HepG2 (cell line): ENCODE data around the gene HOXA1. TPM values are rescaled to one million over a fixed set of nuclear protein-coding genes. Genes with fewer than 3 reads are reported as not detected.

Experiments used
- AGO1 ChIP-seq: fragments of 200-400 bp; formaldehyde crosslinking; IDR thresholded peaks from 2 replicates; pipeline ENCODE4 v1.6.1; 2017; ENCODE audit warnings: mild to moderate bottlenecking, low read depth, low read length, moderate library complexity; ENCODE audit not compliant: poor library complexity, severe bottlenecking
- CBX5 ChIP-seq: sonication (generic); formaldehyde crosslinking; IDR thresholded peaks from 2 replicates; pipeline ENCODE4 v1.4.0; 2020; ENCODE audit warnings: missing genetic modification reagents, borderline replicate concordance
- HNF4G ChIP-seq, 2 experiments: sonication (generic) in 1 of 2; formaldehyde crosslinking in 1 of 2; IDR thresholded peaks; 2 replicates each; pipeline versions ENCODE4 v1.4.0 to v1.6.1; 2011 to 2020; ENCODE audit warnings: borderline replicate concordance in 2 of 2, low read depth in 2 of 2, mild to moderate bottlenecking in 2 of 2, low read length in 1 of 2, missing genetic modification reagents in 1 of 2, moderate library complexity in 1 of 2
- KDM3A ChIP-seq: IDR thresholded peaks from 2 replicates; pipeline ENCODE4 v1.6.1; 2018; ENCODE audit warnings: low read depth, missing compliant biosample characterization
- NCOR1 ChIP-seq: fragments of 200-600 bp; sonication (generic); IDR thresholded peaks from 2 replicates; pipeline ENCODE4 v1.7.0; 2017; ENCODE audit warnings: antibody characterized with exemption, low read length, borderline replicate concordance
- PAF1 ChIP-seq: IDR thresholded peaks from 2 replicates; pipeline ENCODE4 v1.6.1; 2016; ENCODE audit warnings: missing genetic modification reagents, missing compliant biosample characterization
- RFX3 ChIP-seq: IDR thresholded peaks from 2 replicates; pipeline ENCODE4 v1.6.1; 2016; ENCODE audit warnings: missing biosample characterization, missing genetic modification reagents
- SALL1 ChIP-seq: sonication (generic); formaldehyde crosslinking; IDR thresholded peaks from 2 replicates; pipeline ENCODE4 v1.8.0; 2022; ENCODE audit warnings: mild to moderate bottlenecking, missing genetic modification reagents
- SCMH1 ChIP-seq: sonication (generic); formaldehyde crosslinking; IDR thresholded peaks from 2 replicates; pipeline ENCODE4 v1.9.0; 2021; ENCODE audit warnings: missing genetic modification reagents, mild to moderate bottlenecking, borderline replicate concordance
- STAG1 ChIP-seq: sonication (generic); formaldehyde crosslinking; IDR thresholded peaks from 2 replicates; pipeline ENCODE4 v1.4.0; 2020; ENCODE audit warnings: missing genetic modification reagents
- ZFY ChIP-seq: sonication (generic); formaldehyde crosslinking; IDR thresholded peaks from 2 replicates; pipeline ENCODE4 v1.4.0; 2020; ENCODE audit warnings: missing genetic modification reagents
- ZNF256 ChIP-seq: sonication (generic); formaldehyde crosslinking; conservative IDR thresholded peaks from 2 replicates; pipeline ENCODE4 v1.4.0; 2020; ENCODE audit warnings: missing genetic modification reagents
- ZNF775 ChIP-seq: sonication (generic); formaldehyde crosslinking; IDR thresholded peaks from 2 replicates; pipeline ENCODE4 v1.4.0; 2020; ENCODE audit warnings: missing genetic modification reagents, mild to moderate bottlenecking, moderate library complexity, borderline replicate concordance
- ZNF780A ChIP-seq: sonication (generic); formaldehyde crosslinking; IDR thresholded peaks from 2 replicates; pipeline ENCODE4 v1.8.0; 2022; ENCODE audit warnings: mild to moderate bottlenecking, missing genetic modification reagents, moderate library complexity
- ZSCAN30 ChIP-seq: sonication (generic); formaldehyde crosslinking; IDR thresholded peaks from 2 replicates; pipeline ENCODE4 v1.5.0; 2020; ENCODE audit warnings: mild to moderate bottlenecking, missing genetic modification reagents
- polyA plus RNA-seq, 8 experiments: library from polyadenylated mRNA; depleted of rRNA in 3 of 8; stranded (reverse) in 7 of 8; unstranded in 1 of 8; fragments of >200 nt; fragmentation: Illumina TruSeq in 4 of 8; extraction: Trizol in 4 of 8; gene quantifications; 2 replicates each; pipeline versions ENCODE4 v1.2.1 to v1.2.3, GENCODE V29; 2011 to 2016; ENCODE audit warnings: low read depth in 4 of 8, missing spikeins in 1 of 8, mixed read lengths in 1 of 8; ENCODE audit not compliant: insufficient read depth in 1 of 8
- total RNA-seq, 5 experiments: library from RNA; depleted of rRNA; stranded (reverse); fragments of >200 nt; fragmentation: Illumina TruSeq; extraction: Trizol; gene quantifications; 2 replicates each; pipeline ENCODE4 v1.2.3, GENCODE V29; 2016; ENCODE audit warnings: low read depth in 1 of 5
- TF ChIP-seq, protein P1 (sequence below): IDR thresholded peaks from 2 replicates; pipeline ENCODE4 v1.4.0; 2020; ENCODE audit warnings: mild to moderate bottlenecking, missing genetic modification reagents
- TF ChIP-seq, protein P2 (sequence below): sonication (generic); formaldehyde crosslinking; IDR thresholded peaks from 2 replicates; pipeline ENCODE4 v1.8.1; 2023; ENCODE audit warnings: mild to moderate bottlenecking, missing genetic modification reagents, borderline replicate concordance
- TF ChIP-seq, protein P3 (sequence below): sonication (generic); formaldehyde crosslinking; IDR thresholded peaks from 2 replicates; pipeline ENCODE4 v1.4.0; 2020; ENCODE audit warnings: missing genetic modification reagents, mild to moderate bottlenecking, borderline replicate concordance
- TF ChIP-seq, protein P4 (sequence below): sonication (generic); formaldehyde crosslinking; IDR thresholded peaks from 2 replicates; pipeline ENCODE4 v1.4.0; 2020; ENCODE audit warnings: missing genetic modification reagents, mild to moderate bottlenecking, borderline replicate concordance
- TF ChIP-seq, protein P5 (sequence below): sonication (generic); formaldehyde crosslinking; IDR thresholded peaks from 2 replicates; pipeline ENCODE4 v1.4.0; 2020; ENCODE audit warnings: missing genetic modification reagents

The HOXA1 gene
- total and polyA plus RNA-seq, 2 of the 13 experiments (the other 11 are each of a cell fraction or from before 2014, with no cell fraction given), result 0.18 to 0.20 TPM

DNA sequence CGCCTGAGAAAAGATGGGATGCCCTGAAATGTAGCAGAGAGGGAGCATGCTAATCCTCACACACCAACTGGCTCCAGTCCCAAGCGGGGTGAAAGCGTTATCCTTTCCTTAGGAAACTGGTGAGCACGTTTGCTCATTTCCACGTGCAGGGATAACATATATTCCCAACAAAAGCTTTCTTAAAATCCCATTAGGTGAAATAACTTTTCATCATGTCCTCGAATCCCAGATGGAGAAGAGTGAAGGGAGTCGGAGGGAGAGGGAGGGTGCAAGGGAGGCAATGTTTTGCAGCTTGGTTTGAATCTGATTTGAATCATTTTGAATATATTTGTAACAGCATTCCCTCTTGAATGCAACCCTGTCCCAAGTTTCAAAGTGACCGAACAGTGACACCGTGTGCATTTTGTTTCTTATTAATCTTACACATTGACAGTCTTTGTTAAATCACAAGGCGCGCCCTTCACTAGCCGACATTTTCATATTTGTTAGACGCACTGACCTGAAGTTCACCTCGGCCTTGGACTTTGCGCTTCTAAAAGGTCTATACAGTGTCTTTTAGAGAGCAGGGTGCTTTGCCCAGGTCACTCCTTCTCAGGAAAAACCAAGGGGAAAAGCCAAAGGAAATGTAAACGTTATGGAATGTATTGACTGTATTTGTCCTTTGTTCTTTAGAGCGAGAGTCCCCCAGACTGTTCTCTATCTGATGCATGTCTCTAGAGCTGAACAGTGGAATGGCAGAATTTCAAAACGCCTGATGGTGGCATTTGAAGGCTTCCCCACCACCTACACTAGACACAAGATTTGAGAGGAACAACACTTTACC, 37.8 kb upstream of the HOXA1 start (continued):
- TF ChIP-seq, protein P1, sequence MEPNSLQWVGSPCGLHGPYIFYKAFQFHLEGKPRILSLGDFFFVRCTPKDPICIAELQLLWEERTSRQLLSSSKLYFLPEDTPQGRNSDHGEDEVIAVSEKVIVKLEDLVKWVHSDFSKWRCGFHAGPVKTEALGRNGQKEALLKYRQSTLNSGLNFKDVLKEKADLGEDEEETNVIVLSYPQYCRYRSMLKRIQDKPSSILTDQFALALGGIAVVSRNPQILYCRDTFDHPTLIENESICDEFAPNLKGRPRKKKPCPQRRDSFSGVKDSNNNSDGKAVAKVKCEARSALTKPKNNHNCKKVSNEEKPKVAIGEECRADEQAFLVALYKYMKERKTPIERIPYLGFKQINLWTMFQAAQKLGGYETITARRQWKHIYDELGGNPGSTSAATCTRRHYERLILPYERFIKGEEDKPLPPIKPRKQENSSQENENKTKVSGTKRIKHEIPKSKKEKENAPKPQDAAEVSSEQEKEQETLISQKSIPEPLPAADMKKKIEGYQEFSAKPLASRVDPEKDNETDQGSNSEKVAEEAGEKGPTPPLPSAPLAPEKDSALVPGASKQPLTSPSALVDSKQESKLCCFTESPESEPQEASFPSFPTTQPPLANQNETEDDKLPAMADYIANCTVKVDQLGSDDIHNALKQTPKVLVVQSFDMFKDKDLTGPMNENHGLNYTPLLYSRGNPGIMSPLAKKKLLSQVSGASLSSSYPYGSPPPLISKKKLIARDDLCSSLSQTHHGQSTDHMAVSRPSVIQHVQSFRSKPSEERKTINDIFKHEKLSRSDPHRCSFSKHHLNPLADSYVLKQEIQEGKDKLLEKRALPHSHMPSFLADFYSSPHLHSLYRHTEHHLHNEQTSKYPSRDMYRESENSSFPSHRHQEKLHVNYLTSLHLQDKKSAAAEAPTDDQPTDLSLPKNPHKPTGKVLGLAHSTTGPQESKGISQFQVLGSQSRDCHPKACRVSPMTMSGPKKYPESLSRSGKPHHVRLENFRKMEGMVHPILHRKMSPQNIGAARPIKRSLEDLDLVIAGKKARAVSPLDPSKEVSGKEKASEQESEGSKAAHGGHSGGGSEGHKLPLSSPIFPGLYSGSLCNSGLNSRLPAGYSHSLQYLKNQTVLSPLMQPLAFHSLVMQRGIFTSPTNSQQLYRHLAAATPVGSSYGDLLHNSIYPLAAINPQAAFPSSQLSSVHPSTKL (CRISPR knock-in tag), result peak; percentile 92
- TF ChIP-seq STAG1 (peak; percentile 23; the same call in 1 of the 2 replicates), NCOR1 (peak; percentile 95), PAF1 (CRISPR knock-in tag) (no peak), HNF4G (IDR thresholded peaks at IDR 0.05; ENCODE audit: borderline replicate concordance, low read depth, low read length) (peak; percentile 69), HNF4G (CRISPR knock-in tag; IDR thresholded peaks at IDR 0.05; ENCODE audit: borderline replicate concordance, low read depth) (0 out of 2 replicates have a peak, but pooled peaks have one; percentile 53), ZNF775 (no peak), CBX5 (CRISPR knock-in tag) (no peak), ZFY (CRISPR knock-in tag) (no peak), ZNF780A (CRISPR knock-in tag) (no peak), AGO1 (no peak), RFX3 (CRISPR knock-in tag) (no peak), ZNF256 (CRISPR knock-in tag) (no peak), ZSCAN30 (CRISPR knock-in tag) (no peak), KDM3A (CRISPR knock-in tag) (no peak), SCMH1 (CRISPR knock-in tag) (no peak), SALL1 (CRISPR knock-in tag) (peak; percentile 81)
- TF ChIP-seq, protein P2, sequence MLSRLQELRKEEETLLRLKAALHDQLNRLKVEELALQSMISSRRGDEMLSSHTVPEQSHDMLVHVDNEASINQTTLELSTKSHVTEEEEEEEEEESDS (CRISPR knock-in tag), result no peak
- TF ChIP-seq, protein P3, sequence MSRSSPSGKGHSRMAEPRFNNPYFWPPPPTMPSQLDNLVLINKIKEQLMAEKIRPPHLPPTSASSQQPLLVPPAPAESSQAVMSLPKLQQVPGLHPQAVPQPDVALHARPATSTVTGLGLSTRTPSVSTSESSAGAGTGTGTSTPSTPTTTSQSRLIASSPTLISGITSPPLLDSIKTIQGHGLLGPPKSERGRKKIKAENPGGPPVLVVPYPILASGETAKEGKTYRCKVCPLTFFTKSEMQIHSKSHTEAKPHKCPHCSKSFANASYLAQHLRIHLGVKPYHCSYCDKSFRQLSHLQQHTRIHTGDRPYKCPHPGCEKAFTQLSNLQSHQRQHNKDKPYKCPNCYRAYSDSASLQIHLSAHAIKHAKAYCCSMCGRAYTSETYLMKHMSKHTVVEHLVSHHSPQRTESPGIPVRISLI (CRISPR knock-in tag), result no peak
- TF ChIP-seq, protein P4, sequence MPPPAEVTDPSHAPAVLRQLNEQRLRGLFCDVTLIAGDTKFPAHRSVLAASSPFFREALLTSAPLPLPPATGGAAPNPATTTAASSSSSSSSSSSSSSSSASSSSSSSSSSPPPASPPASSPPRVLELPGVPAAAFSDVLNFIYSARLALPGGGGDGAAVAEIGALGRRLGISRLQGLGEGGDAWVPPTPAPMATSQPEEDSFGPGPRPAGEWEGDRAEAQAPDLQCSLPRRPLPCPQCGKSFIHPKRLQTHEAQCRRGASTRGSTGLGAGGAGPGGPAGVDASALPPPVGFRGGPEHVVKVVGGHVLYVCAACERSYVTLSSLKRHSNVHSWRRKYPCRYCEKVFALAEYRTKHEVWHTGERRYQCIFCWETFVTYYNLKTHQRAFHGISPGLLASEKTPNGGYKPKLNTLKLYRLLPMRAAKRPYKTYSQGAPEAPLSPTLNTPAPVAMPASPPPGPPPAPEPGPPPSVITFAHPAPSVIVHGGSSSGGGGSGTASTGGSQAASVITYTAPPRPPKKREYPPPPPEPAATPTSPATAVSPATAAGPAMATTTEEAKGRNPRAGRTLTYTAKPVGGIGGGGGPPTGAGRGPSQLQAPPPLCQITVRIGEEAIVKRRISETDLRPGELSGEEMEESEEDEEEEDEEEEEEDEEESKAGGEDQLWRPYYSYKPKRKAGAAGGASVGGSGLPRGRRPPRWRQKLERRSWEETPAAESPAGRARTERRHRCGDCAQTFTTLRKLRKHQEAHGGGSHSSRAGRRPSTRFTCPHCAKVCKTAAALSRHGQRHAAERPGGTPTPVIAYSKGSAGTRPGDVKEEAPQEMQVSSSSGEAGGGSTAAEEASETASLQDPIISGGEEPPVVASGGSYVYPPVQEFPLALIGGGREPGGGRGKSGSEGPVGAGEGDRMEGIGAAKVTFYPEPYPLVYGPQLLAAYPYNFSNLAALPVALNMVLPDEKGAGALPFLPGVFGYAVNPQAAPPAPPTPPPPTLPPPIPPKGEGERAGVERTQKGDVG (CRISPR knock-in tag), result no peak
- TF ChIP-seq, protein P5, sequence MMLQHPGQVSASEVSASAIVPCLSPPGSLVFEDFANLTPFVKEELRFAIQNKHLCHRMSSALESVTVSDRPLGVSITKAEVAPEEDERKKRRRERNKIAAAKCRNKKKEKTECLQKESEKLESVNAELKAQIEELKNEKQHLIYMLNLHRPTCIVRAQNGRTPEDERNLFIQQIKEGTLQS, result no peak
